Activated gamma-delta T cell (primary cell): ENCODE measurements around the gene ZBTB3.
"Not testable (repeated sequence)": the region's sequence is repeated elsewhere in the genome, so short reads cannot be mapped to it uniquely, and the experiment has no call there.

Experiments
- DNase-seq: peaks from one replicate; lab custom pipeline; 2025; lab: John Stamatoyannopoulos, UW

The ZBTB3 gene

GRCh38 chr11:62757846-62758788 lies 4.2 kb upstream of the ZBTB3 start:
- DNase-seq, result no peak

GRCh38 chr11:62755086-62755615 lies 1.2 kb upstream of the ZBTB3 start:
- DNase-seq, result no peak

- no peak for DNase-seq
Observed at GRCh38 chr11:62752994-62753735, 795 bp downstream of the ZBTB3 start.

DNA sequence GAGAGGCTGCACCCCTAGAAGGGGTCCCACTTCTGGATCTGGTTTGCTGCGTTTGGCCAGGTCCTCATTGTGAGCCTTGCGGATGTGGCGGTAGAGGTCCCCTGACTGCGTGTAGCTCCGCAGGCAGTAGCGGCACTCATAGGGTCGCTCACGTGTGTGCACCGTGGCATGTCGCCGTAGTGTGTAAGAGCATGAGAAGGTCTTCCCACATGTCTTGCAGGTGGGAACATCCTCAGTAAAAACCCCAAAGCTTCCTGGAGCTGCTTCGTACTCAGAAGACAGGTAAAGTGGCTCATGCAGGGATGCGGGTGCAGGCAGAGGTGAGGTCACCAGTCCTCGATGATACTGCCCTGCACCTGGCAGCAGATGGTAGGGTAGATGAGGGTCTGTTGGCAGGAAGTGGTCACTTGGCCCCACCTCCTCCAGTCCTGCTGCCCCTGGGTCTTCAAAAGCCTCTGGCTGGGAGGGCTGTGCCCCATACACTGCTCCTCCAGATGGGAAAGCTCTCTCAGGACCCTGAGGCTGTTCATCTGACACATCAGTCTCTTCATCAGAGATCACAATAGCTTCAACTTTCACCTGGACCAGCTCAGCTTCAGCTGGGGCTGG lies 1.7 kb downstream of the ZBTB3 start:
- no peak for DNase-seq

- not testable (repeated sequence) for DNase-seq
Observed at GRCh38 chr11:62749931-62750330, 4.0 kb downstream of the ZBTB3 start.

GRCh38 chr11:62747475-62748160 lies 6.3 kb downstream of the ZBTB3 start:
- DNase-seq, result no peak

DNA sequence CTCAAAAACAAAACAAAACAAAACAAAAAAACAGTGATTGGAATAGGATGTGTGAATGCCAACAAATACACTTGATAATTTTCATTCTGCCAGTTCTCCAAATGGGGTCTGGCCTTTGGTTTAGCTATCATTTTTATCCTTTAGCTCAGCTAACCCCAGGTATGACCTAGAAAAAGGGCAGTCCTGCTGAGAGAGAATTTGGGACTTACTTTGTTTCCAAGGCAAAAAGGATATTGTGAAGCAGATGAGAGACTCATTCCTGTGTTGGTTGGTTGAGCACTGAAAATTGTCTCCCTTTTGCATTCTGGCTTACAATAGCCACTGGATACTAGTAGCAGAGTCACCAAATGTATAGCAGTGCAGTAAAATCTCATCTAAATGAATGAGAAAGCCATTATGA lies 16.8 kb downstream of the ZBTB3 start:
- DNase-seq, result no peak

- DNase-seq, result no peak
Observed at GRCh38 chr11:62732830-62733229, 21.1 kb downstream of the ZBTB3 start.

DNA sequence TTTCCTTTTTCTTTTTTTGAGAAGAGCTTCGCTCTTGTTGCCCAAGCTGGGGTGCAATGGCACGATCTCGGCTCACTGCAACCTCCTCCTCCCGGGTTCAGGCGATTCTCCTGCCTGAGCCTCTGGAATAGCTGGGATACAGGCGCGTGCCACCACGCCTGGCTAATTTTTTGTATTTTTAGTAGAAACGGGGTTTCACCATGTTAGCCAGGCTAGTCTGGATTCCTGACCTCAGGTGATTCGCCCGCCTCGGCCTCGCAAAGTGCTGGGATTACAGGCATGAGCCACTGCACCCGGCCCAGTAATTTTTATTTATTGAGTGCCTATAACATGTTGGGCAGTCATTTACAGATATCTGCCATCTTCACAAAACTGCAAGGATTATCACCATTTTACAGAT lies 23.9 kb downstream of the ZBTB3 start:
- DNase-seq, result not testable (repeated sequence)

DNA sequence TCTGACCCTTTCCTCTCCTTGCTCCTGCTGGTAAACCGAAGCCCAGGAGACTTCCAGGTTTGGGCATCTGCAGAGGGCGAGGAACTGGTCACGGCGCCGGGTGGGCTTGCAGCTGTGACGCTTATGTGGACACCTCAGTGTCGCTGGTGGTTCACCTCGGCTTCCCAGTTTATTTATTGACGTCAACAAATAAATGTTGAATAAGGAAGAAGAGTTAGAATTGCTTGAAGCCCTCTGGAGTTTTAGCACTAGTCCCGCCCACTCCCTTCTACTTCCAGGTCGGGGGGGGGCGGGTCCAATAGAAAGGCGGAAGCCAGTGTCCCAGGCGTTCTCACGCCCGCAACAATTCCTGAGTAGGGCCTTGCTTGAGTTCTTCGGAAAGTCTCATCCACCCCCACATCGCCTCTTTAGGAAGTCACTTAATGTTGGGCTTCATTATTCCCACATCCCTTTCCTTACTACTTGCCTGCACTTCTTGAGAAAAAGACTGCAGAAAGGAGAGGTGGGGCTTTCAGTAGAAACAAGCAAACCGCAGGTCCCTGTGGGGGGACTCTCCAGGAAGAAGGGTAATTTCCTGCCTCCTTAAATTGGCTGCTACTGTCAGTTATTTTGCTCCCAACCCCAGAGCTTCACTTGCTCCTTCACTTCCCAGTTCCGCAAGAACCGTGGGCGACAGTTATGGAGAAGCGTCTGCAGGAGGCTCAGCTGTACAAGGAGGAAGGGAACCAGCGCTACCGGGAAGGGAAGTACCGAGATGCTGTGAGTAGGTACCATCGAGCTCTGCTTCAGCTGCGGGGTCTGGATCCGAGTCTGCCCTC lies 25.6 kb downstream of the ZBTB3 start, which contains the start of gene TTC9C:
TSS of gene TTC9C (plus strand) at position 316 of the 818 bp plus-strand sequence. CDS start at position 679, 363 bp downstream.
- peak; percentile 37 for DNase-seq

DNA sequence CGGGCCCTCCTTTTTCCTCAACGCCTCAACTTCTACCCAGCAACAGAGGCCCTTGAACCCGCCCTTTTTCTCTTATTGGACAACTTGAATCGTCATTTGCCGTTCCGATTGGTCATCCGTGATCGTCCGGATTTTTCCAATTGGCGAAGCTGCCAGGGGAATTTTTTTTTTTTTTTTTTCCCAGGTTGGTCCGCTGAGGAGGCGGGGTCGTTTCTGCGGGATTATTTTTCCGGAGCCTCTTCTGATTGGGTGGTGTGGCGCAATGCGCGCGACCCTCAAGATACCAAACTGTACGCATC lies 26.1 kb downstream of the ZBTB3 start:
- no peak for DNase-seq

- peak; percentile 99 for DNase-seq
Observed at GRCh38 chr11:62727165-62727871, 26.6 kb downstream of the ZBTB3 start, which contains the start of gene HNRNPUL2. Gene HNRNPUL2, minus strand, starts transcription at chr11:62727457. Its CDS starts 301 bp downstream, at chr11:62727156.

- DNase-seq, result no peak
Observed at GRCh38 chr11:62726915-62727164, 27.1 kb downstream of the ZBTB3 start.

DNA sequence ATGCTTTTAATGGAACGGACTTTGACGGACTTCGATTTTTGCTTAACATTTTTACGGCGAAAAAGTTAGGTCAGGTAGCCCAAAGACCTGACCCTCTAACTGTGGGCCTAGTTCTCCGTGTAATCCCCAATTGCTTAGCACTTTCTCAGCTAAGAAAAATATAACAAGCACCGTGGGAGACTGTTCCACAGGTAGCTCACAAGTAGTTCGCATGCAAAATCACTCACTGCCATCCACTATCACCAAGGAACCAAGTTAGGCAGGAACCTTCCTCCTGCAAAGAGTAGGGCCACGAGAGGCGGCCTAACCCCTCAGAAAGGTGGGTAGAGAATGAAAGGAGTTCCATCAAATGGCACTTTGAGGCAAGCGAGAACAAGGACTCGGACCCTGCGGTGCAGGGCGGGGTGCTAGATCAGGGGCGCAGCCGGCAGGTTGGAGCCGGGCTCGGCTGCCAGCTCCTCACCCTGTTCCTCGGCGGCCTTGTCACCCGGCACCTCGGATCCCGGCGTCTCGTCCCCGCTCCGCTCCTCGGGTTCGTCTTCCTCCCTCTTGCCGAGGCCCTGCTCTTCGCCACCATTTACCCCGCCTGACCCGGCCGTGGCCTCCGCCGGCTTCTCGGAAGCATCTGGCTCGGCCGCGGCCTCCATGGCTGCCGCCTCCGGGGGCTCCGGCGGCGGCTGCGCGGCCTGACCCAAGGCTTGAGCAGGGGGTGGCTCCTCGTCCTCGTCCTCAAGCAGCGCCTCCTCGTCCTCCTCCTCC lies 27.6 kb downstream of the ZBTB3 start:
- DNase-seq, result no peak

GRCh38 chr11:62725646-62726045 lies 28.3 kb downstream of the ZBTB3 start:
- DNase-seq, result no peak

DNA sequence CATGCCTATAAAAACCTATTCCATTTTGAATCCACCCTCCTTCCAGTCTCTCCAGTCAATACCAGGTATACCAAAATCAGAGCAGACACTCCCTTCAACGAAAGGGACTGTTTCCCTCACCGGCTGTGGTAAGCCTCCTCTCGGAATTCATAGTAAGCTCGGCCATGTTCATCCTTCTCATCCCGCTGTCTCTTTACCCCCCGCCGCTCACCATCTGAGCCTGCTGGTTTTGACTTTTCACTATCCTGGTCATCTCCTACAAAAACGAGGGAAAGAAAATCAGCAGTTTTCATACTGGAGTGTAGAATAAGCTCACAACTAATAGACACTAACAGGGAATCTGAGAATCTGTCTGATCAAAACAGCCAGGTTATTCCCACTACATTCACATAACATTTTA lies 29.8 kb downstream of the ZBTB3 start:
- DNase-seq, result no peak

DNA sequence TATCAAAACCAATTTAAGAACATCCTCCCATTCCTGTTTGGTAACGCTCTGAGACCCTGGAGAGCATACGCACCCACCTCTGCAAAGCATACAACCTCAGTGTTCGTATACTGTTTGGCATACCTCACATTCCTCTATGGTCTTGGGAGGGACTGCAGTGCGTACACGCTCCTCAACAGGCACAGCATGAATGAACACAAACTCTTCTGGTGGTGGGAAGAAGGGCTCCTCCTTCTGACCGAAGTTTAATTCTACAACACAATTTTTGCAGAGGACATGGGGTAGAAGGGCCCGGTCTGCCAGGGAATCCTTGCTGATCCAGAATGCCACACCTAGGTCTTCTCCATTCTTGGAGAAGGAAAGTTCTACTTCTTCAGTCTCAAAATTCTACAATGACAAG lies 32.0 kb downstream of the ZBTB3 start:
- DNase-seq, result no peak

DNA sequence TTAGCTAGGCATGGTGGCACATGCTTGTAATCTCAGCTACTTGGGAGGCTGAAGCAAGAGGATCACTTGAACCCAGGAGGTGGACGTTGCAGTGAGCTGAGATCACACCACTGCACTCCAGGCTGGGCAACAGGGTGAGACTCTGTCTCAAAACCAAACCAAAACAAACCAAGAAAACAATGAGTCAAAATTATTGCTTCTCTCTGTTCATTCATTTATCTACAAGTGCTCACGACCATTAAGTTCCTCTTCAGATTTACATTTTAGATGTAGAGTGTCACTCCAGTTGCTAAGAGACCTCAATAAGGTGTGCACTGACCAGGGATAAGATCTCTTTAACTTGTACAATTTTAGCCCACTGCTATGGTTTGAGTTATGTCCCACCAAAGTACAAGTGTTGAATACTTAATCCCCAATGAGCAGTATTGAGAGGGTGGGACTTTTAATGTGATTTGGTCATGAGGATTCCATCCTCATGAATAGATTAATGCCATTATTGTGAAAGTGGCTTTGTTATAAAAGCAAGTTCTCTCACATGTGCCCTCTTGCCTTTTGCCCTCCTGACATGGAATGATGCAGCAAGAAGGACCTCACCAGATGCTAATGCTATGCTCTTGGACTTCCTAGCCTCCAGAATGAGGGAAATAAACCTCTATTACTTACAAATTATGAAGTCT lies 34.5 kb downstream of the ZBTB3 start:
- no peak for DNase-seq

GRCh38 chr11:62716816-62717215 lies 37.1 kb downstream of the ZBTB3 start:
- DNase-seq, result no peak
